ENCODE results near the gene FAM184A. TPM values are rescaled to one million over a fixed set of nuclear protein-coding genes. Genes with fewer than 3 reads are reported as not detected.

Gene FAM184A
- total and polyA plus RNA-seq, 2 of the 8 experiments (the other 6 are each of a cell fraction or from before 2014, with no cell fraction given): 6.3 to 11.3 TPM

DNA sequence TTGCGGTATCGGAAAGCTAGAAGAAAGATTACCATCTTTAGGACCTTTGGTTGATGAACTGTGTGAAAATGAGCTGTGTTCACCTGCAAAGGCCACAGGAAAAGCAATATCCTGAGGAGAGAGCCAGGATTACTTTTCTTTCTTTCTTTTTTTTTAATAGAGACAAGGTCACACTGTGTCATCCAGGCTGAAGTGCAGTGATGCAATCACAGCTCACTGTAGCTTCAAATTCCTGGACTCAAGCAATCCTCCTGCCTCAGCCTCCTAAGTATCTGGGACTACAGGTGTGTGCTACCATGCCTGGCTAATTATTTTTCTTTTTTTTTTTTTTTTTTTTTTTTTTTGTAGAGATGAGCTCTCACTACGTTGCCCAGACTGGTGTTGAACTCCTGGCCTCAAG lies 17.2 kb downstream of the FAM184A start:
- Histone ChIP-seq H3K9ac (replicated peaks in 1 of 4; ENCODE audit: extremely low read depth in 1 of 4, low read depth in 3 of 4, low read length in 3 of 4) (no peak overlapping the region), H3K9me3 (ENCODE audit: insufficient read depth in 2 of 2, low read depth in 1 of 2, low read length in 1 of 2) (no peaks in the 10 kb centered on the region), H3K27me3 (replicated peaks in 1 of 4; ENCODE audit: control insufficient read depth in 3 of 4, extremely low read depth in 1 of 4, insufficient read depth in 3 of 4, low read length in 3 of 4) (no peaks in the 10 kb centered on the region), H3K56ac (replicated peaks; ENCODE audit: insufficient read length, low read depth, low read length) (no peak overlapping the region), H3K4ac (replicated peaks; ENCODE audit: insufficient read length, low read depth, low read length) (no peak overlapping the region), H3K14ac (ENCODE audit: insufficient read length) (no peak overlapping the region), H3K18ac (ENCODE audit: extremely low read depth, low read length) (no peak overlapping the region), H3K4me1 (replicated peaks in 1 of 4; ENCODE audit: control insufficient read depth in 3 of 4, insufficient read depth in 4 of 4, low read length in 3 of 4) (no peaks in the 10 kb centered on the region; a peak in 1 of 7 replicates), H2BK15ac (ENCODE audit: low read length) (no peak overlapping the region), H3K4me3 (ENCODE audit: extremely low read depth in 1 of 4, insufficient read depth in 2 of 4, low read depth in 3 of 4, low read length in 4 of 4) (no peak overlapping the region), H4K8ac (ENCODE audit: extremely low read depth, insufficient read depth, low read length) (no peak overlapping the region), H3K36me3 (ENCODE audit: control insufficient read depth in 2 of 4, insufficient read depth in 4 of 4, low read length in 3 of 4) (no peaks in the 10 kb centered on the region), H3K4me2 (ENCODE audit: insufficient read depth in 1 of 2, low read depth in 2 of 2, low read length in 2 of 2) (no peak overlapping the region), H3K23me2 (ENCODE audit: low read depth, low read length) (no peaks in the 10 kb centered on the region), H2BK5ac (ENCODE audit: low read depth, low read length) (no peak overlapping the region), H4K5ac (ENCODE audit: insufficient read length, low read depth, low read length) (no peak overlapping the region), H2BK20ac (ENCODE audit: low read length) (no peak overlapping the region), H2BK120ac (replicated peaks; ENCODE audit: low read depth, low read length) (no peak overlapping the region), H4K91ac (replicated peaks; ENCODE audit: insufficient read length, low read length) (no peak overlapping the region), H2BK12ac (ENCODE audit: low read depth, low read length) (no peak overlapping the region), H3K27ac (ENCODE audit: low read depth, low read length) (no peak overlapping the region), H2AK5ac (ENCODE audit: low read depth, low read length) (no peak overlapping the region), H2AFZ (ENCODE audit: low read length) (no peak overlapping the region), H3K79me2 (ENCODE audit: control insufficient read depth in 1 of 2, insufficient read depth in 2 of 2, low read length in 2 of 2) (no peaks in the 10 kb centered on the region), H4K20me1 (replicated peaks in 1 of 2; ENCODE audit: control insufficient read depth in 1 of 2, insufficient read depth in 2 of 2, low read length in 2 of 2) (no peaks in the 10 kb centered on the region), H3K79me1 (ENCODE audit: low read depth, low read length) (no peaks in the 10 kb centered on the region), H3K23ac (ENCODE audit: insufficient read length) (no peak overlapping the region)
- FAIRE-seq (no peak), DNase-seq (ENCODE audit: low read depth in 1 of 2, low spot score in 2 of 2) (no peak)
- CTCF ChIA-PET (ENCODE audit: partially characterized antibody): interaction anchor here (0.7 to 2.2 kb wide), 7 partner anchors 8 to 98 kb away, joined by 3 to 15 read pairs (median 4); partner anchors contain the start of gene FAM184A
- POLR2A ChIA-PET (ENCODE audit: partially characterized antibody): interaction anchor here (0.7 to 1.3 kb wide), 4 partner anchors 12 to 165 kb away, joined by 3 to 5 read pairs (median 4); partner anchors contain the start of gene FAM184A
- WGBS, 2 experiments (ENCODE audit: extremely low coverage in 1 of 2, insufficient coverage in 1 of 2, insufficient read length in 1 of 2, insufficient replicate concordance in 2 of 2, low coverage in 1 of 2, low lambda C conversion rate in 2 of 2, missing lambda C conversion rate in 1 of 2): 92% methylated on average over 3 of the region's 3 CpGs; no CpG with 5 or more reads in 1 of the 2 experiments
- peak; percentile 27; the same call in 1 of the 2 replicates for TF ChIP-seq CEBPB (IDR thresholded peaks at IDR 0.05; ENCODE audit: low read depth, low read length)
- no peak for TF ChIP-seq PHF8 (conservative IDR thresholded peaks at IDR 0.05; ENCODE audit: low read depth, low read length)
- TF ChIP-seq POU5F1 (IDR thresholded peaks at IDR 0.05; ENCODE audit: low read depth, low read length): no peak
